ENCODE measurements around the gene C2CD3. TPM values are rescaled to one million over a fixed set of nuclear protein-coding genes. Genes with fewer than 3 reads are reported as not detected.
"Not testable (repeated sequence)": the region's sequence is repeated elsewhere in the genome, so short reads cannot be mapped to it uniquely, and the experiment has no call there.

The C2CD3 gene
- total and polyA plus RNA-seq, 2 donors (not counting 1 experiment from before 2014, with no cell fraction given), result 5.8 to 8.3 TPM

- not testable (repeated sequence) for H3K4me3 ChIP-seq (replicated peaks in 1 of 4; ENCODE audit: control extremely low read depth in 1 of 4, insufficient read depth in 1 of 4, low read depth in 3 of 4, low read length in 4 of 4); H4K20me1 ChIP-seq (ENCODE audit: control insufficient read depth, extremely low read depth, insufficient read depth, low read length)
These were observed 109.2 kb downstream of the C2CD3 start for GRCh38 chr11:74061599-74061998.

DNA sequence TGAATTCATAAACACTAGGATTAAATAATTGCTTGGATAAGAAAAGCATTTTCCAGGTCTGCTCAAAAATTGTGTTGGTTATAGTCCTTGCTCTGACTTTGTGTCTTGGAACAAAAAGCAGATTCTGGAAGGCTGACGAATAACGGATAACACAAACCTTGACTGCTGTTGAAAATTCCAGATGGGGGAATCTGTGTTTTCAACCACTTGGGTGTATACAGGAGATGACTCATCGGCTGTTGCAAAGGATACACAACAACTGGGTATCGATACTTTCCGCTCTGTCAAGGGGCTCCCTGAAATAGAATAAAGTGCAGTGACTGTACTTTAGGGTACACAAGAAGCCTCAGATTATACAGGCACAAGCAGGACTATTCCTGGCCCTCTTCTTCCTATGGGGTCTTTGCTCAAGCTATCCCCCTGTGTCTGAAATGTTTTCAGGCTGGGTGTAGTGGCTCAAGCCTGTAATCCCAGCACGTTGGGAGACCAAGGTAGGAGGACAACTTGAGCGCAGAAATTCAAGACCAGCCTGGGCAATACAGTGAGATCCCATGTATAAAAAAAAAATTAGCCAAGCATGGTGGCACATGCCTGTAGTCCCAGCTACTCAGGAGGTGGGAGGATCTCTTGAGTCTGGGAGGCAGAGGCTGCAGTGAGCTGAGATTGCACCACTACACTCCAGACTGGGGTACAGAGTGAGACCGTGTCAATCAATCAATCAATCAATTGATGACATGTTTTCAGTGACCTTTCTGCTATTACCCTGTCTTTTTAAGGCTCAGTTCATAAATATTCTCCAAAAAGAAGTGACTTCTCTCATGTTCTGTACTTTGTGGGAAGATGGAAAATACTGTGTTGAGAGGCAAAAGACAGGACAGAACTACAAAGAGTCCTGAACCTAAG is 113.3 kb downstream of the C2CD3 start:
- Histone ChIP-seq H3K4me2 (ENCODE audit: extremely low read depth, insufficient read depth, low read length) (no peak overlapping the region), H3K4me3 (replicated peaks in 1 of 4; ENCODE audit: control extremely low read depth in 1 of 4, insufficient read depth in 1 of 4, low read depth in 3 of 4, low read length in 4 of 4) (no peak overlapping the region), H3K4me1 (ENCODE audit: control insufficient read depth, extremely low read depth, insufficient read depth, low read length) (peaks cover 4% of the 10 kb centered on the region), H3K9me3 (ENCODE audit: control insufficient read depth, insufficient read depth, low read depth, low read length) (no peaks in the 10 kb centered on the region), H2AFZ (ENCODE audit: low read length) (no peak overlapping the region), H3K27ac (ENCODE audit: insufficient read depth, low read length) (no peak overlapping the region), H3K9ac (ENCODE audit: insufficient read depth, low read length) (no peak overlapping the region), H4K20me1 (ENCODE audit: control insufficient read depth, extremely low read depth, insufficient read depth, low read length) (no peaks in the 10 kb centered on the region), H3K27me3 (ENCODE audit: control insufficient read depth, insufficient read depth, low read length) (no peaks in the 10 kb centered on the region), H3K79me2 (ENCODE audit: control insufficient read depth, insufficient read depth, low read length) (no peaks in the 10 kb centered on the region), H3K36me3 (ENCODE audit: control insufficient read depth, insufficient read depth, low read length) (no peaks in the 10 kb centered on the region)
- peak; percentile 71 to 86 for DNase-seq (ENCODE audit: low read depth in 2 of 2)
- TF ChIP-seq EZH2 (IDR thresholded peaks at IDR 0.05; ENCODE audit: low read length, missing control alignments), result no peak
- TF ChIP-seq, protein P1, sequence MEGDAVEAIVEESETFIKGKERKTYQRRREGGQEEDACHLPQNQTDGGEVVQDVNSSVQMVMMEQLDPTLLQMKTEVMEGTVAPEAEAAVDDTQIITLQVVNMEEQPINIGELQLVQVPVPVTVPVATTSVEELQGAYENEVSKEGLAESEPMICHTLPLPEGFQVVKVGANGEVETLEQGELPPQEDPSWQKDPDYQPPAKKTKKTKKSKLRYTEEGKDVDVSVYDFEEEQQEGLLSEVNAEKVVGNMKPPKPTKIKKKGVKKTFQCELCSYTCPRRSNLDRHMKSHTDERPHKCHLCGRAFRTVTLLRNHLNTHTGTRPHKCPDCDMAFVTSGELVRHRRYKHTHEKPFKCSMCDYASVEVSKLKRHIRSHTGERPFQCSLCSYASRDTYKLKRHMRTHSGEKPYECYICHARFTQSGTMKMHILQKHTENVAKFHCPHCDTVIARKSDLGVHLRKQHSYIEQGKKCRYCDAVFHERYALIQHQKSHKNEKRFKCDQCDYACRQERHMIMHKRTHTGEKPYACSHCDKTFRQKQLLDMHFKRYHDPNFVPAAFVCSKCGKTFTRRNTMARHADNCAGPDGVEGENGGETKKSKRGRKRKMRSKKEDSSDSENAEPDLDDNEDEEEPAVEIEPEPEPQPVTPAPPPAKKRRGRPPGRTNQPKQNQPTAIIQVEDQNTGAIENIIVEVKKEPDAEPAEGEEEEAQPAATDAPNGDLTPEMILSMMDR (conservative IDR thresholded peaks at IDR 0.05 in 1 of 2, IDR thresholded peaks at IDR 0.05 in 1 of 2; ENCODE audit: low read depth in 1 of 2, low read length in 2 of 2), result no peak

More at GRCh38 chr11:74061599-74061998, 109.2 kb downstream of the C2CD3 start:
- not testable (repeated sequence) for H3K9ac ChIP-seq (ENCODE audit: insufficient read depth, low read length); H3K36me3 ChIP-seq (ENCODE audit: control insufficient read depth, insufficient read depth, low read length); H3K27me3 ChIP-seq (ENCODE audit: control insufficient read depth, insufficient read depth, low read length); H3K79me2 ChIP-seq (ENCODE audit: control insufficient read depth, insufficient read depth, low read length); DNase-seq (ENCODE audit: low read depth in 2 of 2); H3K27ac ChIP-seq (ENCODE audit: insufficient read depth, low read length); H3K4me1 ChIP-seq (ENCODE audit: control insufficient read depth, extremely low read depth, insufficient read depth, low read length); H2AFZ ChIP-seq (ENCODE audit: low read length); H3K9me3 ChIP-seq (ENCODE audit: control insufficient read depth, insufficient read depth, low read depth, low read length); H3K4me2 ChIP-seq (ENCODE audit: extremely low read depth, insufficient read depth, low read length)

DNA sequence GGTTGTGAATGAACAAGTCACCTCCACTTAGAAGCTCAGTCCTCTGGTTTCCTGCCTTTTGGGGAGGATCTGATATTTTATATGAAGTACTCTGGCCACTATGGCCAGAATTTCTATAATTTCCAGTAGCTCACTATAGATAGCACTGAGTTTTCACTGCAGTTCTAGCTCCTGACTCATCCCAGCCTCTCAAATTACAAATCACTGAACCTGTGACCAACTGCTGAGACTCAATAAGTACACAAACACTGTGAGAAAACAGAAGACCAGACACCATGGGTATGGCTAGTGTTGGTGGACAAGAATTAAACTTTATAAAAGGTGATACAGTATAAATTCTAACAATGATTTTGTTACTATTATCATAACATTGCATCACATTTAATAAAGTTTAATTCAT is 114.9 kb downstream of the C2CD3 start:
- no peaks in the 10 kb centered on the region for H3K79me2 ChIP-seq (ENCODE audit: control insufficient read depth, insufficient read depth, low read length)
- H3K36me3 ChIP-seq (ENCODE audit: control insufficient read depth, insufficient read depth, low read length), result no peaks in the 10 kb centered on the region
- H3K27ac ChIP-seq (ENCODE audit: insufficient read depth, low read length), result no peak overlapping the region
- no peak overlapping the region for H3K4me3 ChIP-seq (replicated peaks in 1 of 4; ENCODE audit: control extremely low read depth in 1 of 4, insufficient read depth in 1 of 4, low read depth in 3 of 4, low read length in 4 of 4)
- H3K27me3 ChIP-seq (ENCODE audit: control insufficient read depth, insufficient read depth, low read length), result no peaks in the 10 kb centered on the region
- TF ChIP-seq, protein P1 (conservative IDR thresholded peaks at IDR 0.05 in 1 of 2, IDR thresholded peaks at IDR 0.05 in 1 of 2; ENCODE audit: low read depth in 1 of 2, low read length in 2 of 2), result no peak
- TF ChIP-seq EZH2 (IDR thresholded peaks at IDR 0.05; ENCODE audit: low read length, missing control alignments), result no peak
- H3K9me3 ChIP-seq (ENCODE audit: control insufficient read depth, insufficient read depth, low read depth, low read length), result no peaks in the 10 kb centered on the region
- peaks cover 4% of the 10 kb centered on the region for H3K4me1 ChIP-seq (ENCODE audit: control insufficient read depth, extremely low read depth, insufficient read depth, low read length)
- no peak overlapping the region for H3K9ac ChIP-seq (ENCODE audit: insufficient read depth, low read length)
- H3K4me2 ChIP-seq (ENCODE audit: extremely low read depth, insufficient read depth, low read length), result no peak overlapping the region
- H2AFZ ChIP-seq (ENCODE audit: low read length), result no peak overlapping the region
- no peaks in the 10 kb centered on the region for H4K20me1 ChIP-seq (ENCODE audit: control insufficient read depth, extremely low read depth, insufficient read depth, low read length)
- DNase-seq (ENCODE audit: low read depth in 2 of 2), result peak; percentile 70 to 79
